ENCODE results near the gene FAM120AOS.

DNA sequence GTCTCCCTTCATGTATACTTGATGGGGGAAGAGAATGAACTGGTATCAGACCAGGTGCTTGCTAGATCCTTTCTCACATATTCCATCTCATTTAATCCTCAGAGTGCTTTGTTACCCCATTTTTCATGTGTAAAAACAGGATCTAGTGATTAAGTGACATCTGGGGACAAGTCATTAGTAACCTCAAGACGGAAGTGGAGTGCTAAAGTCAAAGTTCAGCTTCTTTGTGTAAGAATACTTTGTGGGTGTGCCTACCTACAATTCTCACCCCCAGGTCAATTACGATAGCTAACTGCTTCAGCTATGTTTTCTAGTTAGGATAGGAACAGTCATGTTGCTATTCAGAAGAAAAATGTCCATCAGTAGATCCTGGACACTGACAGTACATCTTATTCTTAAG is 3.1 kb upstream of the FAM120AOS start:
- TF ChIP-seq, protein P1, sequence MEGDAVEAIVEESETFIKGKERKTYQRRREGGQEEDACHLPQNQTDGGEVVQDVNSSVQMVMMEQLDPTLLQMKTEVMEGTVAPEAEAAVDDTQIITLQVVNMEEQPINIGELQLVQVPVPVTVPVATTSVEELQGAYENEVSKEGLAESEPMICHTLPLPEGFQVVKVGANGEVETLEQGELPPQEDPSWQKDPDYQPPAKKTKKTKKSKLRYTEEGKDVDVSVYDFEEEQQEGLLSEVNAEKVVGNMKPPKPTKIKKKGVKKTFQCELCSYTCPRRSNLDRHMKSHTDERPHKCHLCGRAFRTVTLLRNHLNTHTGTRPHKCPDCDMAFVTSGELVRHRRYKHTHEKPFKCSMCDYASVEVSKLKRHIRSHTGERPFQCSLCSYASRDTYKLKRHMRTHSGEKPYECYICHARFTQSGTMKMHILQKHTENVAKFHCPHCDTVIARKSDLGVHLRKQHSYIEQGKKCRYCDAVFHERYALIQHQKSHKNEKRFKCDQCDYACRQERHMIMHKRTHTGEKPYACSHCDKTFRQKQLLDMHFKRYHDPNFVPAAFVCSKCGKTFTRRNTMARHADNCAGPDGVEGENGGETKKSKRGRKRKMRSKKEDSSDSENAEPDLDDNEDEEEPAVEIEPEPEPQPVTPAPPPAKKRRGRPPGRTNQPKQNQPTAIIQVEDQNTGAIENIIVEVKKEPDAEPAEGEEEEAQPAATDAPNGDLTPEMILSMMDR (conservative IDR thresholded peaks at IDR 0.05), result no peak
- TF ChIP-seq ZFX (IDR thresholded peaks at IDR 0.05), result no peak

Measured in C4-2B (cell line).